ENCODE data around the gene TBC1D22A.
"Not testable (repeated sequence)": the region's sequence is repeated elsewhere in the genome, so short reads cannot be mapped to it uniquely, and the experiment has no call there.

Gene TBC1D22A

DNA sequence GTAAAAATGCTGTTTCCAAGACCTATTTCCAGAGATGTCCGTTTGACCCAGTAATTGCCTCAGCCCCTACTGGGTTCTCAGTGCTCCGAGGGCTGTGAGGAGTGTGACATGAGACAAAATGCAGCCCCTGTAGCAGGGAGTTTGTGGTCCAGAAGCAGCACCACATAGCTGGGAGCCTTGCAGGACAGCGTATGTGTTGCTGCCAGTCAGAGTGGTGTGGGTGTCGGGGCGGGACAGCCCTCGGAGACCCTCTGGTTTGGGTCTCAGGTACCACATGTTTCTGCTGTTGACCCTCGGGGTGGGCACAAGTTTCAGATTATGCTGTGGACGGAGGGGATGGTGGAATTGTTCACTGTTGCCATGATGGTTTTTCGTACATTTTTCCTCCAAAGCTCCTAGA is 17.2 kb downstream of the TBC1D22A start (continued):
- no peak for TF ChIP-seq SNAI2 (CRISPR knock-in tag; IDR thresholded peaks at IDR 0.05)
- TF ChIP-seq CSDC2 (CRISPR knock-in tag; IDR thresholded peaks at IDR 0.05), result no peak
- no peak for TF ChIP-seq ISL1 (CRISPR knock-in tag; IDR thresholded peaks at IDR 0.05)

DNA sequence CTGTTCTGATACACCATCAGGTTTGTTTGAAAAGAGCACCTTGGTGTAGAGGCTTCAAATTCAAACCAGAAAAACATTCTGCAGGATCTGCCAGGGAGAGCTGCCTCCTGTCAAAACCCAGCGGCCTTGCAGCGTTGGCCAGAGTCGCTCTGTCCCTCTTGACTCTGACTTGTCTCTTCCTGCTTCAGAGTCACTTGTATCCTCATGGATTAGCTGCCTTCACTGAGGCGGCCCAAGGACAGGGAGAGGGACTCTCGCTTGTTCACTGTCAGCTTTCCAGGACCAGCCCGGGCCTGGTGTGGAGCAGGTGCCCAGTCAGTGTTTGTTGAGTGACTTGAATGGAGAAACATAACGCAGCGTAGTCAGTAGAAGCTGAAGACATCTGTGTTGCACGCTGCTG is 18.0 kb downstream of the TBC1D22A start:
- TF ChIP-seq, protein P1, sequence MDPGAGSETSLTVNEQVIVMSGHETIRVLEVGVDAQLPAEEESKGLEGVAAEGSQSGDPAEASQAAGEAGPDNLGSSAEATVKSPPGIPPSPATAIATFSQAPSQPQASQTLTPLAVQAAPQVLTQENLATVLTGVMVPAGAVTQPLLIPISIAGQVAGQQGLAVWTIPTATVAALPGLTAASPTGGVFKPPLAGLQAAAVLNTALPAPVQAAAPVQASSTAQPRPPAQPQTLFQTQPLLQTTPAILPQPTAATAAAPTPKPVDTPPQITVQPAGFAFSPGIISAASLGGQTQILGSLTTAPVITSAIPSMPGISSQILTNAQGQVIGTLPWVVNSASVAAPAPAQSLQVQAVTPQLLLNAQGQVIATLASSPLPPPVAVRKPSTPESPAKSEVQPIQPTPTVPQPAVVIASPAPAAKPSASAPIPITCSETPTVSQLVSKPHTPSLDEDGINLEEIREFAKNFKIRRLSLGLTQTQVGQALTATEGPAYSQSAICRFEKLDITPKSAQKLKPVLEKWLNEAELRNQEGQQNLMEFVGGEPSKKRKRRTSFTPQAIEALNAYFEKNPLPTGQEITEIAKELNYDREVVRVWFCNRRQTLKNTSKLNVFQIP (CRISPR knock-in tag; IDR thresholded peaks at IDR 0.05; ENCODE audit: borderline replicate concordance, low read depth), result no peak
- TF ChIP-seq BACH2 (CRISPR knock-in tag; IDR thresholded peaks at IDR 0.05; ENCODE audit: borderline replicate concordance), result no peak
- TF ChIP-seq ISL1 (CRISPR knock-in tag; IDR thresholded peaks at IDR 0.05), result no peak
- no peak for TF ChIP-seq CSDC2 (CRISPR knock-in tag; IDR thresholded peaks at IDR 0.05)
- TF ChIP-seq ZNF70 (CRISPR knock-in tag; IDR thresholded peaks at IDR 0.05), result no peak
- no peak for TF ChIP-seq ZC3H10 (CRISPR knock-in tag; IDR thresholded peaks at IDR 0.05)
- no peak for TF ChIP-seq GLIS3 (CRISPR knock-in tag; IDR thresholded peaks at IDR 0.05)
- no peak for TF ChIP-seq TCF4 (CRISPR knock-in tag; IDR thresholded peaks at IDR 0.05; ENCODE audit: borderline replicate concordance)
- TF ChIP-seq, protein P2, sequence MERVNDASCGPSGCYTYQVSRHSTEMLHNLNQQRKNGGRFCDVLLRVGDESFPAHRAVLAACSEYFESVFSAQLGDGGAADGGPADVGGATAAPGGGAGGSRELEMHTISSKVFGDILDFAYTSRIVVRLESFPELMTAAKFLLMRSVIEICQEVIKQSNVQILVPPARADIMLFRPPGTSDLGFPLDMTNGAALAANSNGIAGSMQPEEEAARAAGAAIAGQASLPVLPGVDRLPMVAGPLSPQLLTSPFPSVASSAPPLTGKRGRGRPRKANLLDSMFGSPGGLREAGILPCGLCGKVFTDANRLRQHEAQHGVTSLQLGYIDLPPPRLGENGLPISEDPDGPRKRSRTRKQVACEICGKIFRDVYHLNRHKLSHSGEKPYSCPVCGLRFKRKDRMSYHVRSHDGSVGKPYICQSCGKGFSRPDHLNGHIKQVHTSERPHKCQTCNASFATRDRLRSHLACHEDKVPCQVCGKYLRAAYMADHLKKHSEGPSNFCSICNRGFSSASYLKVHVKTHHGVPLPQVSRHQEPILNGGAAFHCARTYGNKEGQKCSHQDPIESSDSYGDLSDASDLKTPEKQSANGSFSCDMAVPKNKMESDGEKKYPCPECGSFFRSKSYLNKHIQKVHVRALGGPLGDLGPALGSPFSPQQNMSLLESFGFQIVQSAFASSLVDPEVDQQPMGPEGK (CRISPR knock-in tag; IDR thresholded peaks at IDR 0.05; ENCODE audit: borderline replicate concordance), result no peak
- TF ChIP-seq, protein P3, sequence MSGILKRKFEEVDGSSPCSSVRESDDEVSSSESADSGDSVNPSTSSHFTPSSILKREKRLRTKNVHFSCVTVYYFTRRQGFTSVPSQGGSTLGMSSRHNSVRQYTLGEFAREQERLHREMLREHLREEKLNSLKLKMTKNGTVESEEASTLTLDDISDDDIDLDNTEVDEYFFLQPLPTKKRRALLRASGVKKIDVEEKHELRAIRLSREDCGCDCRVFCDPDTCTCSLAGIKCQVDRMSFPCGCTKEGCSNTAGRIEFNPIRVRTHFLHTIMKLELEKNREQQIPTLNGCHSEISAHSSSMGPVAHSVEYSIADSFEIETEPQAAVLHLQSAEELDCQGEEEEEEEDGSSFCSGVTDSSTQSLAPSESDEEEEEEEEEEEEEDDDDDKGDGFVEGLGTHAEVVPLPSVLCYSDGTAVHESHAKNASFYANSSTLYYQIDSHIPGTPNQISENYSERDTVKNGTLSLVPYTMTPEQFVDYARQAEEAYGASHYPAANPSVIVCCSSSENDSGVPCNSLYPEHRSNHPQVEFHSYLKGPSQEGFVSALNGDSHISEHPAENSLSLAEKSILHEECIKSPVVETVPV (CRISPR knock-in tag; IDR thresholded peaks at IDR 0.05), result no peak
- TF ChIP-seq PPARA (CRISPR knock-in tag; IDR thresholded peaks at IDR 0.05; ENCODE audit: borderline replicate concordance), result no peak
- no peak for ATAC-seq

DNA sequence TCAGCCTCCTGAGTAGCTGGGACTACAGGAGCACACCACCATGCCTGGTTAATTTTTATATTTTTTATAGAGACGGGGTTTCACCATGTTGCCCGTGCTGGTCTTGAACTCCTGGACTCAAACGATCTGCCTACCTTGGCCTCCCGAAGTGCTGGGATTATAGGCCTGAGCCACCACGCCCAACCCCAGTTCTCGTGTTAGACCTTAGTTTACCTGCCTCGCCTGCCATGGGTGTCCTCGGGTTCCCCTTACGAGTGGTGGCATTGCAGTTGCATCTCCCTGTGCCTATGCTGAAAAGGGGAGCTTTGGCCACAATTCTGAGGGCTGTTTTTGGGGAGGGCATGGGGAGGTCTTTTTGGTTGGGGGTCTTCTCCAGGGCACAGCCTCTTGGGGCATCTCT is 18.8 kb downstream of the TBC1D22A start:
- TF ChIP-seq CSDC2 (CRISPR knock-in tag; IDR thresholded peaks at IDR 0.05), result no peak
- TF ChIP-seq, protein P4, sequence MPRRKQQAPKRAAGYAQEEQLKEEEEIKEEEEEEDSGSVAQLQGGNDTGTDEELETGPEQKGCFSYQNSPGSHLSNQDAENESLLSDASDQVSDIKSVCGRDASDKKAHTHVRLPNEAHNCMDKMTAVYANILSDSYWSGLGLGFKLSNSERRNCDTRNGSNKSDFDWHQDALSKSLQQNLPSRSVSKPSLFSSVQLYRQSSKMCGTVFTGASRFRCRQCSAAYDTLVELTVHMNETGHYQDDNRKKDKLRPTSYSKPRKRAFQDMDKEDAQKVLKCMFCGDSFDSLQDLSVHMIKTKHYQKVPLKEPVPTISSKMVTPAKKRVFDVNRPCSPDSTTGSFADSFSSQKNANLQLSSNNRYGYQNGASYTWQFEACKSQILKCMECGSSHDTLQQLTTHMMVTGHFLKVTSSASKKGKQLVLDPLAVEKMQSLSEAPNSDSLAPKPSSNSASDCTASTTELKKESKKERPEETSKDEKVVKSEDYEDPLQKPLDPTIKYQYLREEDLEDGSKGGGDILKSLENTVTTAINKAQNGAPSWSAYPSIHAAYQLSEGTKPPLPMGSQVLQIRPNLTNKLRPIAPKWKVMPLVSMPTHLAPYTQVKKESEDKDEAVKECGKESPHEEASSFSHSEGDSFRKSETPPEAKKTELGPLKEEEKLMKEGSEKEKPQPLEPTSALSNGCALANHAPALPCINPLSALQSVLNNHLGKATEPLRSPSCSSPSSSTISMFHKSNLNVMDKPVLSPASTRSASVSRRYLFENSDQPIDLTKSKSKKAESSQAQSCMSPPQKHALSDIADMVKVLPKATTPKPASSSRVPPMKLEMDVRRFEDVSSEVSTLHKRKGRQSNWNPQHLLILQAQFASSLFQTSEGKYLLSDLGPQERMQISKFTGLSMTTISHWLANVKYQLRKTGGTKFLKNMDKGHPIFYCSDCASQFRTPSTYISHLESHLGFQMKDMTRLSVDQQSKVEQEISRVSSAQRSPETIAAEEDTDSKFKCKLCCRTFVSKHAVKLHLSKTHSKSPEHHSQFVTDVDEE (CRISPR knock-in tag; IDR thresholded peaks at IDR 0.05), result no peak
- no peak for TF ChIP-seq TCF4 (CRISPR knock-in tag; IDR thresholded peaks at IDR 0.05; ENCODE audit: borderline replicate concordance)
- TF ChIP-seq ESRRG (CRISPR knock-in tag; IDR thresholded peaks at IDR 0.05), result no peak
- no peak for TF ChIP-seq ZNF70 (CRISPR knock-in tag; IDR thresholded peaks at IDR 0.05)
- no peak for TF ChIP-seq ZFP3 (CRISPR knock-in tag; IDR thresholded peaks at IDR 0.05)
- no peak for TF ChIP-seq PPARA (CRISPR knock-in tag; IDR thresholded peaks at IDR 0.05; ENCODE audit: borderline replicate concordance)
- TF ChIP-seq ARNTL (CRISPR knock-in tag; IDR thresholded peaks at IDR 0.05; ENCODE audit: borderline replicate concordance, low read depth), result no peak
- no peak for TF ChIP-seq ZNF565 (CRISPR knock-in tag; conservative IDR thresholded peaks at IDR 0.05; ENCODE audit: low read depth)

DNA sequence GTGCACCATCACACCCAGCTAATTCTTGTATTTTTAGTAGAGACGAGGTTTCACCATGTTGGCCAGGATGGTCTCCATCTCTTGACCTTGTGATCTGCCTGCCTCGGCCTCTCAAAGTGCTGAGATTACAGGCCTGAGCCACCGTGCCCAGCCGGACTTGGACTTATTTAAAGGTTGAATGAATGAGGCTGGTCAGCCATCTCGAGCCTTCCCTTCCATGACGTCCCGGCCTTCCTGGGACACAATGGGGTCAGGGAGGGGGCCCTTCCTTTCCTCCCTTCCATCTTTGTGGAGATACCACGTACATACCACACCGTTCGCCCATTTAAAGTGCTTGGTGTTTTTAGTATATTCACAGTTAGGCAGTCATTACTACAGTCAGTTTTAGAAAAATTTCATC is 19.8 kb downstream of the TBC1D22A start:
- not testable (repeated sequence) for ATAC-seq

More for the DNA sequence above, 18.8 kb downstream of the TBC1D22A start:
- no peak for ATAC-seq

DNA sequence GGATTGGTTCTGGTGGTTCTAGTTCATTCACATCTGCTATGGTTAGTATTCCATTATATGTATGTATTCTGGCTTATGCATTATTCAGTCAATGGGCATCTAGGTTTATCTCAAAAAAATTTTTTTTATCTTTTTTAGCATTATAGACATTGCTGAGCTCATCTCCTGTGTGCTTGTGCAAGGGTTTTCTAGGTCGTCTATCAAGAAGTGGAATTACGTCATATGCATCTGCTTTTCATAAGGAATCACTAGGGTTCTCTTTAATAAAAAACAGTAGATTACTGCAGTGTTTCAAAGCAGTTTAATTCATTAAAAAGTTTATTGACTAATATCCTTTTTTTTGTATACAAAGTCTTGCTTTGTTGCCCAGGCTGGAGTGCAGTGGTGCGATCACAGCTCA is 21.3 kb downstream of the TBC1D22A start:
- ATAC-seq, result no peak
- TF ChIP-seq ARNTL (CRISPR knock-in tag; IDR thresholded peaks at IDR 0.05; ENCODE audit: borderline replicate concordance, low read depth) (no peak), CSDC2 (CRISPR knock-in tag; IDR thresholded peaks at IDR 0.05) (no peak), TOX (CRISPR knock-in tag; IDR thresholded peaks at IDR 0.05; ENCODE audit: borderline replicate concordance) (no peak), PPARA (CRISPR knock-in tag; IDR thresholded peaks at IDR 0.05; ENCODE audit: borderline replicate concordance) (no peak), ZNF8 (CRISPR knock-in tag; IDR thresholded peaks at IDR 0.05) (no peak), GLIS3 (CRISPR knock-in tag; IDR thresholded peaks at IDR 0.05) (no peak), OSR1 (CRISPR knock-in tag; IDR thresholded peaks at IDR 0.05) (no peak), TCF4 (CRISPR knock-in tag; IDR thresholded peaks at IDR 0.05; ENCODE audit: borderline replicate concordance) (no peak), BACH2 (CRISPR knock-in tag; IDR thresholded peaks at IDR 0.05; ENCODE audit: borderline replicate concordance) (no peak), ZFP30 (CRISPR knock-in tag; IDR thresholded peaks at IDR 0.05) (no peak), ZNF70 (CRISPR knock-in tag; IDR thresholded peaks at IDR 0.05) (no peak)
- TF ChIP-seq, protein P4 (CRISPR knock-in tag; IDR thresholded peaks at IDR 0.05), result no peak
- TF ChIP-seq, protein P1 (CRISPR knock-in tag; IDR thresholded peaks at IDR 0.05; ENCODE audit: borderline replicate concordance, low read depth), result no peak
